Hepatocyte (in vitro differentiated cells): Measurements from ENCODE around the gene LRMDA. TPM values are rescaled to one million over a fixed set of nuclear protein-coding genes. Genes with fewer than 3 reads are reported as not detected.

ENCODE experiments used
- DNase-seq: peaks from one replicate; pipeline ENCODE4 v3.0.0-alpha.2; 2016; ENCODE audit warnings: low spot score
- H2AFZ ChIP-seq: fragments of 200-600 bp; sonication (generic); 2 replicates; pipeline ENCODE4 v1.6.0; 2016; ENCODE audit warnings: antibody characterized with exemption, mild to moderate bottlenecking
- H3K27ac ChIP-seq: fragments of 200-600 bp; sonication (generic); 2 replicates; pipeline ENCODE4 v1.5.1; 2016; ENCODE audit warnings: mild to moderate bottlenecking
- H3K27me3 ChIP-seq: fragments of 200-600 bp; sonication (generic); 2 replicates; pipeline ENCODE4 v1.6.1; 2016
- H3K36me3 ChIP-seq: fragments of 200-600 bp; sonication (generic); replicated peaks from 2 replicates; pipeline ENCODE4 v1.5.1; 2016; ENCODE audit warnings: low read depth; ENCODE audit not compliant: insufficient read depth
- H3K4me1 ChIP-seq: fragments of 200-600 bp; sonication (generic); 2 replicates; pipeline ENCODE4 v1.5.1; 2016; ENCODE audit warnings: mild to moderate bottlenecking, moderate library complexity; ENCODE audit not compliant: insufficient read depth
- H3K4me2 ChIP-seq: fragments of 200-600 bp; sonication (generic); 2 replicates; pipeline ENCODE4 v1.6.0; 2016
- H3K4me3 ChIP-seq: fragments of 200-600 bp; sonication (generic); 2 replicates; pipeline ENCODE4 v1.5.1; 2016; ENCODE audit warnings: mild to moderate bottlenecking
- H3K79me2 ChIP-seq: fragments of 200-600 bp; sonication (generic); 2 replicates; pipeline ENCODE4 v1.6.0; 2017; ENCODE audit warnings: mild to moderate bottlenecking
- H3K9me2 ChIP-seq: fragments of 200-600 bp; sonication (generic); replicated peaks from 2 replicates; pipeline ENCODE4 v1.6.0; 2017; ENCODE audit warnings: mild to moderate bottlenecking; ENCODE audit not compliant: insufficient read depth
- H3K9me3 ChIP-seq: fragments of 200-600 bp; sonication (generic); 2 replicates; pipeline ENCODE4 v1.5.1; 2016; ENCODE audit warnings: low read depth, mild to moderate bottlenecking
- H4K20me1 ChIP-seq: fragments of 200-600 bp; sonication (generic); 2 replicates; pipeline ENCODE4 v1.6.0; 2016; ENCODE audit warnings: mild to moderate bottlenecking; ENCODE audit not compliant: insufficient read depth, poor library complexity, severe bottlenecking
- EZH2 ChIP-seq: fragments of 200-600 bp; sonication (generic); IDR thresholded peaks from 2 replicates; pipeline ENCODE4 v1.6.1; 2016; ENCODE audit warnings: antibody characterized with exemption, mild to moderate bottlenecking, borderline replicate concordance
- EZH2phosphoT487 ChIP-seq: fragments of 200-600 bp; sonication (generic); IDR thresholded peaks from one replicate; pipeline ENCODE4 v1.6.1; 2018; ENCODE audit warnings: antibody characterized with exemption, mild to moderate bottlenecking, low read depth, moderate library complexity; ENCODE audit not compliant: unreplicated experiment, severe bottlenecking
- WGBS: methylation state at CpG from one replicate; pipeline ENCODE4 v1.1.6; 2016; ENCODE audit warnings: low lambda C conversion rate; ENCODE audit errors: missing lambda C conversion rate; 5-methylcytosine and 5-hydroxymethylcytosine counted together
- polyA plus RNA-seq: library from polyadenylated mRNA; unstranded; fragments of >200 nt; fragmentation: Nextera tagmentation; extraction: Ambion mirVana; gene quantifications from 2 replicates; pipeline ENCODE4 v1.2.1, GENCODE V29; 2016
- total RNA-seq: library from RNA; depleted of rRNA; stranded (reverse); fragments of >200 nt; gene quantifications from 2 replicates; pipeline ENCODE4 v1.2.3, GENCODE V29; 2014
- TF ChIP-seq, protein P1 (sequence below): fragments of 200-600 bp; sonication (generic); IDR thresholded peaks from 2 replicates; pipeline ENCODE4 v1.5.1; 2016; ENCODE audit warnings: antibody characterized with exemption, mild to moderate bottlenecking; ENCODE audit not compliant: poor library complexity

The LRMDA gene
- total and polyA plus RNA-seq, 2 experiments from 2014 or later, result 5.6 to 15.7 TPM

DNA sequence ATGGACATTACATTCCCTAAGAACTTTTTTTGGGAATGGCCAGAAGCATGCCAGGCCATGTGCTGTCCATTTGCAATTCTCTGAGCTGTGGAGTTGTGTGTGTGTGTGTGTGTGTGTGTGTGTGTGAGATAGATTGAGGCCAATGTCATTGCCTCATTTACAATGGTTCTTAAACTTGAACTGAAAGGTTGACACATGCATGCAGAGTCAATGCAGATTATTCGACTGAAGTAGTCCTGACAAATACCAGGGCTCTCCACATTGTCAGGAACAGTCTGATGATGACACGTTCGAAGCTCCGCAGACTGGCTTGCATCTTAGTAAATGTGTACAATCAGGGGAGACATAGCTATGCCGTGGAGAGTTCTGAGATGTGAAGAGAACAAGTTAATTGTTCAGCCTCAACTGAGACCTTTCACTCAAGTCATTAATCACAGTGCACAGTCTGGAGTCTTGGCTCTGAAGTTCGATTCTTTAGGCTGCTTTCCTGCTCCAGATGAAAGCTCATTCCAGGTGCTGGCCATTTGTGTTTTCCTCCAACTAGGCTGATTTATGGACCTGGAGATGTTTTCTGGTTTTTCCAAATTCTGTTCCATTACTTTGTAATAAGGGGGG, 921.9 kb downstream of the LRMDA start:
- Histone ChIP-seq H3K9me3 (no peaks in the 10 kb centered on the region), H3K4me2 (no peak overlapping the region), H3K27ac (no peak overlapping the region), H2AFZ (no peak overlapping the region), H3K4me3 (no peak overlapping the region), H4K20me1 (no peaks in the 10 kb centered on the region), H3K4me1 (no peaks in the 10 kb centered on the region), H3K79me2 (no peaks in the 10 kb centered on the region), H3K36me3 (no peaks in the 10 kb centered on the region), H3K27me3 (no peaks in the 10 kb centered on the region), H3K9me2 (no peaks in the 10 kb centered on the region)
- TF ChIP-seq EZH2, result no peak
- no peak for TF ChIP-seq EZH2phosphoT487
- TF ChIP-seq, protein P1, sequence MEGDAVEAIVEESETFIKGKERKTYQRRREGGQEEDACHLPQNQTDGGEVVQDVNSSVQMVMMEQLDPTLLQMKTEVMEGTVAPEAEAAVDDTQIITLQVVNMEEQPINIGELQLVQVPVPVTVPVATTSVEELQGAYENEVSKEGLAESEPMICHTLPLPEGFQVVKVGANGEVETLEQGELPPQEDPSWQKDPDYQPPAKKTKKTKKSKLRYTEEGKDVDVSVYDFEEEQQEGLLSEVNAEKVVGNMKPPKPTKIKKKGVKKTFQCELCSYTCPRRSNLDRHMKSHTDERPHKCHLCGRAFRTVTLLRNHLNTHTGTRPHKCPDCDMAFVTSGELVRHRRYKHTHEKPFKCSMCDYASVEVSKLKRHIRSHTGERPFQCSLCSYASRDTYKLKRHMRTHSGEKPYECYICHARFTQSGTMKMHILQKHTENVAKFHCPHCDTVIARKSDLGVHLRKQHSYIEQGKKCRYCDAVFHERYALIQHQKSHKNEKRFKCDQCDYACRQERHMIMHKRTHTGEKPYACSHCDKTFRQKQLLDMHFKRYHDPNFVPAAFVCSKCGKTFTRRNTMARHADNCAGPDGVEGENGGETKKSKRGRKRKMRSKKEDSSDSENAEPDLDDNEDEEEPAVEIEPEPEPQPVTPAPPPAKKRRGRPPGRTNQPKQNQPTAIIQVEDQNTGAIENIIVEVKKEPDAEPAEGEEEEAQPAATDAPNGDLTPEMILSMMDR, result no peak
- DNase-seq, result no peak
- WGBS, result 46% methylated on average over 6 of the region's 6 CpGs

DNA sequence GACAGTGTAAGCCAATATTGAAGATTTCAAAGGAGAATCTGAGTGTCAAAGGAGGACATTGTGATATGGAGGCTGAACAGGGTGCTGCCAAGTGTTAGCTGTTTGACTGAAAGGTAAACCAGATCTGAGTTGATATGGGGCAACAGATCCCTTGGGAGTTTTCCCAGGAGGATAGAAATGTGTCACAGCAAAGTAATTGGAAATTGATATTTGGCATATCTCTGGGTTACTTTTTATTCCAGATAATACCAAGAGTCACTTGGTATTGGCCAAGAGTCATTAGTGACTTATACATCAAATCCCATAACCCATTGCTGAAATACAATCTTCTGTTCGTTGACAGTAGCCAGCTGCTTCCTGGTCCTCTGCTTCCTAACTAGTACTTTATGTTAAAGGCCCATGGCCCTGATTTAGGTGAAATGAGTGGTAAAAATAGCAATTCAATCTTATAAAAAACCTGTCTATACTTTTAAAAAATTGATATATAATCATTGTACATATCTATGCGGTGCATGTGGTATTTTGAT, 922.9 kb downstream of the LRMDA start:
- Histone ChIP-seq H3K36me3 (no peaks in the 10 kb centered on the region), H3K27me3 (no peaks in the 10 kb centered on the region), H3K79me2 (no peaks in the 10 kb centered on the region), H4K20me1 (no peaks in the 10 kb centered on the region), H3K27ac (no peak overlapping the region), H3K4me1 (no peaks in the 10 kb centered on the region), H3K9me3 (no peaks in the 10 kb centered on the region), H3K9me2 (no peaks in the 10 kb centered on the region), H2AFZ (no peak overlapping the region), H3K4me3 (no peak overlapping the region), H3K4me2 (no peak overlapping the region)
- TF ChIP-seq, protein P1, result no peak
- TF ChIP-seq EZH2 (no peak), EZH2phosphoT487 (no peak)
- no peak for DNase-seq
- 64% methylated on average over 2 of the region's 2 CpGs for WGBS

DNA sequence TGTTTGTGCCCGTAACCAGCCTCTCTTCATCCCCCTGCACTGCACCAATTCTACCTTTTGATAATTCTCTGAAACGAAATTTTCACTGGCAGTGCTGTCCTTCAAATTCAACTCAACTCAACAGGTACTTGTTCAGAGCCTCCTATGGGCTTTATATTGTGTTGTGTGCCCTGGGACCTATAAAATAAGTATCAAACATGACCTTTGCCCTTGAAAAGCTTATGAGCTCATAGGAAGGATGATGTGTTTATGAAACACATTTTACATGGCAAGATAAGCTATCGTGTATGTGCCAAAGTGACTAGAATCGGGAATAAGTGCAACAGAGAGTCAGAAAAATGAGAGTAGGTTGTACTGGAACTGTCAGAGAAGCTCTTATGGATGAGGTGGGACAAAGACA, 923.5 kb downstream of the LRMDA start:
- TF ChIP-seq, protein P1, result no peak
- TF ChIP-seq EZH2phosphoT487 (no peak), EZH2 (no peak)
- Histone ChIP-seq H3K79me2 (no peaks in the 10 kb centered on the region), H3K9me3 (no peaks in the 10 kb centered on the region), H2AFZ (no peak overlapping the region), H4K20me1 (no peaks in the 10 kb centered on the region), H3K4me2 (no peak overlapping the region), H3K4me3 (no peak overlapping the region), H3K36me3 (no peaks in the 10 kb centered on the region), H3K27me3 (no peaks in the 10 kb centered on the region), H3K27ac (no peak overlapping the region), H3K9me2 (no peaks in the 10 kb centered on the region), H3K4me1 (no peaks in the 10 kb centered on the region)
- no peak for DNase-seq
- WGBS, result 54% methylated on average over 4 of the region's 4 CpGs
